ENCODE measurements around the gene WDR53. TPM values are rescaled to one million over a fixed set of nuclear protein-coding genes. Genes with fewer than 3 reads are reported as not detected.

WDR53 gene
- total and polyA plus RNA-seq, 9 of the 15 experiments (the other 6 are each of a cell fraction or from before 2014, with no cell fraction given): 13.0 to 34.5 (median 20.9) TPM

DNA sequence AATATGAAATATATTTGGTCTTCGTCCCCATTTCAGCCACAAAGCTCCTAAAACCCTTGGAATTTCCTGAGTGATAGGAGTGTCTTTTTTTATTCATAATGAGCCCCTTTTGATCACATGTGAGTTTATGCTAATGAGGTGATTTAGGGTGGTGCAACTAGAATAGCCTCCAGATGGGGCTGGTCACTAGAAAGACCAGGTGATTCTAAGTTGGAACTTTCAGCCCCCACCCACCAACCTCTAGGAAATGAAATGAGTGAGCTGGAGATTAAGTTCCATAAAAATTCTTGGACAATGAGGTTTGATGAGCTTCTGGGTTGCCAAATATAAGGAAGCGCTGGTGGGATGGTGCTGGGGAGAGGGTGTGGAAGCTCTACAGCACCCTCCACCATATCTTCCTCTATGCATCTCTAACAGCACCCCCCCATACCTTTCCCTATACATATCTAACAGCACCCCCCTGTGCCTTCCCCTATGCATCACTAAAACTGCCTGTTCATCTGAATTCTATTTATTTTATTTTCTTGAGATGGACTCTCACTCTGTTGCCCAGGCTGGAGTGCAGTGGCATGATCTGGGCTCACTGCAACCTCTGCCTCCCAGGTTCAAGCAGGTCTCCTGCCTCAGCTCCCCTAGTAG, 51.1 kb downstream of the WDR53 start (continued):
- TF ChIP-seq, protein P1, sequence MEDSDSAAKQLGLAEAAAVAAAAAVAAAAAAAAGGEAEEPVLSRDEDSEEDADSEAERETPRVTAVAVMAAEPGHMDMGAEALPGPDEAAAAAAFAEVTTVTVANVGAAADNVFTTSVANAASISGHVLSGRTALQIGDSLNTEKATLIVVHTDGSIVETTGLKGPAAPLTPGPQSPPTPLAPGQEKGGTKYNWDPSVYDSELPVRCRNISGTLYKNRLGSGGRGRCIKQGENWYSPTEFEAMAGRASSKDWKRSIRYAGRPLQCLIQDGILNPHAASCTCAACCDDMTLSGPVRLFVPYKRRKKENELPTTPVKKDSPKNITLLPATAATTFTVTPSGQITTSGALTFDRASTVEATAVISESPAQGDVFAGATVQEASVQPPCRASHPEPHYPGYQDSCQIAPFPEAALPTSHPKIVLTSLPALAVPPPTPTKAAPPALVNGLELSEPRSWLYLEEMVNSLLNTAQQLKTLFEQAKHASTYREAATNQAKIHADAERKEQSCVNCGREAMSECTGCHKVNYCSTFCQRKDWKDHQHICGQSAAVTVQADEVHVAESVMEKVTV (CRISPR knock-in tag; IDR thresholded peaks at IDR 0.05): no peak
- TF ChIP-seq, protein P2, sequence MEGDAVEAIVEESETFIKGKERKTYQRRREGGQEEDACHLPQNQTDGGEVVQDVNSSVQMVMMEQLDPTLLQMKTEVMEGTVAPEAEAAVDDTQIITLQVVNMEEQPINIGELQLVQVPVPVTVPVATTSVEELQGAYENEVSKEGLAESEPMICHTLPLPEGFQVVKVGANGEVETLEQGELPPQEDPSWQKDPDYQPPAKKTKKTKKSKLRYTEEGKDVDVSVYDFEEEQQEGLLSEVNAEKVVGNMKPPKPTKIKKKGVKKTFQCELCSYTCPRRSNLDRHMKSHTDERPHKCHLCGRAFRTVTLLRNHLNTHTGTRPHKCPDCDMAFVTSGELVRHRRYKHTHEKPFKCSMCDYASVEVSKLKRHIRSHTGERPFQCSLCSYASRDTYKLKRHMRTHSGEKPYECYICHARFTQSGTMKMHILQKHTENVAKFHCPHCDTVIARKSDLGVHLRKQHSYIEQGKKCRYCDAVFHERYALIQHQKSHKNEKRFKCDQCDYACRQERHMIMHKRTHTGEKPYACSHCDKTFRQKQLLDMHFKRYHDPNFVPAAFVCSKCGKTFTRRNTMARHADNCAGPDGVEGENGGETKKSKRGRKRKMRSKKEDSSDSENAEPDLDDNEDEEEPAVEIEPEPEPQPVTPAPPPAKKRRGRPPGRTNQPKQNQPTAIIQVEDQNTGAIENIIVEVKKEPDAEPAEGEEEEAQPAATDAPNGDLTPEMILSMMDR (IDR thresholded peaks at IDR 0.05 in 2 of 3, conservative IDR thresholded peaks at IDR 0.05 in 1 of 3; ENCODE audit: insufficient read depth in 2 of 3, low read depth in 1 of 3, low read length in 3 of 3): peak; percentile 19 to 47 (median 43); a peak in 4 of 6 replicates
- TF ChIP-seq ZNF76 (CRISPR knock-in tag; IDR thresholded peaks at IDR 0.05; ENCODE audit: borderline replicate concordance) (no peak), MTF1 (CRISPR knock-in tag; IDR thresholded peaks at IDR 0.05; ENCODE audit: borderline replicate concordance) (no peak), ZFP1 (CRISPR knock-in tag; IDR thresholded peaks at IDR 0.05) (no peak), SMAD3 (CRISPR knock-in tag; conservative IDR thresholded peaks at IDR 0.05) (no peak), POLR3A (IDR thresholded peaks at IDR 0.05; ENCODE audit: borderline replicate concordance, extremely low read depth, insufficient read depth, insufficient read length) (no peak), MAZ (CRISPR knock-in tag; conservative IDR thresholded peaks at IDR 0.05 in 1 of 2, IDR thresholded peaks at IDR 0.05 in 1 of 2) (0 out of 4 replicates have a peak, but pooled peaks of 1 of the 2 experiments have one; percentile 9), ASH1L (IDR thresholded peaks at IDR 0.05; ENCODE audit: borderline replicate concordance, low read depth, partially characterized antibody) (no peak), ZNF143 (CRISPR knock-in tag; IDR thresholded peaks at IDR 0.05) (no peak), CTBP1 (IDR thresholded peaks at IDR 0.05; ENCODE audit: borderline replicate concordance) (peak; percentile 15; the same call in 1 of the 2 replicates), ZFP30 (CRISPR knock-in tag; IDR thresholded peaks at IDR 0.05; ENCODE audit: borderline replicate concordance) (no peak), MXI1 (IDR thresholded peaks at IDR 0.05; ENCODE audit: low read depth, low read length) (no peak), GTF2F1 (IDR thresholded peaks at IDR 0.05; ENCODE audit: low read depth, low read length) (no peak), TCF7L2 (IDR thresholded peaks at IDR 0.05; ENCODE audit: low read depth, low read length) (no peak), TAF7 (tag; IDR thresholded peaks at IDR 0.05) (no peak), HDAC2 (IDR thresholded peaks at IDR 0.05) (0 out of 2 replicates have a peak, but pooled peaks have one; percentile 13), WHSC1 (IDR thresholded peaks at IDR 0.05; ENCODE audit: low read length) (no peak)
- TF ChIP-seq, protein P3, sequence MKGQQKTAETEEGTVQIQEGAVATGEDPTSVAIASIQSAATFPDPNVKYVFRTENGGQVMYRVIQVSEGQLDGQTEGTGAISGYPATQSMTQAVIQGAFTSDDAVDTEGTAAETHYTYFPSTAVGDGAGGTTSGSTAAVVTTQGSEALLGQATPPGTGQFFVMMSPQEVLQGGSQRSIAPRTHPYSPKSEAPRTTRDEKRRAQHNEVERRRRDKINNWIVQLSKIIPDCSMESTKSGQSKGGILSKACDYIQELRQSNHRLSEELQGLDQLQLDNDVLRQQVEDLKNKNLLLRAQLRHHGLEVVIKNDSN (CRISPR knock-in tag; IDR thresholded peaks at IDR 0.05): peak; percentile 32; the same call in 1 of the 2 replicates
- TF ChIP-seq, protein P4, sequence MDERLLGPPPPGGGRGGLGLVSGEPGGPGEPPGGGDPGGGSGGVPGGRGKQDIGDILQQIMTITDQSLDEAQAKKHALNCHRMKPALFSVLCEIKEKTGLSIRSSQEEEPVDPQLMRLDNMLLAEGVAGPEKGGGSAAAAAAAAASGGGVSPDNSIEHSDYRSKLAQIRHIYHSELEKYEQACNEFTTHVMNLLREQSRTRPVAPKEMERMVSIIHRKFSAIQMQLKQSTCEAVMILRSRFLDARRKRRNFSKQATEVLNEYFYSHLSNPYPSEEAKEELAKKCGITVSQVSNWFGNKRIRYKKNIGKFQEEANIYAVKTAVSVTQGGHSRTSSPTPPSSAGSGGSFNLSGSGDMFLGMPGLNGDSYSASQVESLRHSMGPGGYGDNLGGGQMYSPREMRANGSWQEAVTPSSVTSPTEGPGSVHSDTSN (CRISPR knock-in tag; IDR thresholded peaks at IDR 0.05; ENCODE audit: low read depth): no peak
- TF ChIP-seq, protein P4 (tag; conservative IDR thresholded peaks at IDR 0.05; ENCODE audit: low read depth): no peak
